ENCODE results near the gene CREBRF. TPM values are rescaled to one million over a fixed set of nuclear protein-coding genes. Genes with fewer than 3 reads are reported as not detected.

The CREBRF gene
- total and polyA plus RNA-seq, 2 donors from 2014 or later = 6.1 to 49.7 TPM

DNA sequence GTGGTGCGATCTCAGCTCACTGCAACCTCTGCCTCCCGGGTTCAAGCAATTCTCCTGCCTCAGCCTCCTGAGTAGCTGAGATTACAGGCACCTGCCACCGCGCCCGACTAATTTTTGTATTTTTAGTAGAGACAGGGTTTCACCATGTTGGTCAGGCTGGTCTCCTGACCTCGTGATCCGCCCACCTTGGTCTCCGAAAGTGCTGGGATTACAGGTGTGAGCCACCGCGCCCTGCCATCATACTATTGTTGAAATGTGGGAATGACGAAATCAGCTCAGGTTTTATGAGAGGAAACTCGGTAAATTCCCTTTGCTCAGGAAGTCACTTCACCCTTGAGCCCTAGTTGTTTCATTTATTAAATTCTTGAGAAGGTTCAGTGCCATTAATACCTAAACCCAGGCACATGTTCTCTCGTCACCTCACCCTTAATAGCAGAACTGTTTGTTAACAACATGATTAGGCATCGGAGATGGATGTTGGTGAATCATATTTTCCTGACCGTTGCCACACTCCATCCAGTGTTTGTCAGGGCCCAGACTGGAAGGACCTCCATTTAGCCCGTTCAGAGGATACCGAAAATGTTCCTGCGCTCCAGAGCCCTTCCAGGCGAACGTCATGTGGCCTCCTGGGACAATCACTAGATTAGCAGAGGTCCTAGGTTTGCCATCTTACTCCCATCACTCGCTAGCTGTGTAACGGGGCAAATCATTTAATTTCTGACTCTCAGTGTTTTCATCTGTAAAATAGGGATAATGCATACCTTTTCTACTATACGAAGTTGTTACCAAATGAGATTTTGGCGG is 20.0 kb upstream of the CREBRF start:
- peaks cover 0 to 3% (median 0%) of the 10 kb centered on the region in 3 donors for H3K9me3 ChIP-seq (ENCODE audit: control insufficient read depth in 2 of 3, insufficient read depth in 1 of 3, low read length in 3 of 3)
- H3K27me3 ChIP-seq (ENCODE audit: control insufficient read depth, insufficient read depth, low read length) = no peaks in the 10 kb centered on the region
- H3K4me3 ChIP-seq (ENCODE audit: low read length in 3 of 3) = no peak overlapping the region
- FAIRE-seq (no peak), DNase-seq (peak in 1 of 5 donors; percentile 81)
- H3K36me3 ChIP-seq (ENCODE audit: control insufficient read depth in 2 of 3, insufficient read depth in 3 of 3, low read length in 3 of 3) = peaks cover 0 to 2% (median 0%) of the 10 kb centered on the region in 3 donors
- intact Hi-C loops (cut with DNase I) = no loop called here
- TF ChIP-seq, protein P1, sequence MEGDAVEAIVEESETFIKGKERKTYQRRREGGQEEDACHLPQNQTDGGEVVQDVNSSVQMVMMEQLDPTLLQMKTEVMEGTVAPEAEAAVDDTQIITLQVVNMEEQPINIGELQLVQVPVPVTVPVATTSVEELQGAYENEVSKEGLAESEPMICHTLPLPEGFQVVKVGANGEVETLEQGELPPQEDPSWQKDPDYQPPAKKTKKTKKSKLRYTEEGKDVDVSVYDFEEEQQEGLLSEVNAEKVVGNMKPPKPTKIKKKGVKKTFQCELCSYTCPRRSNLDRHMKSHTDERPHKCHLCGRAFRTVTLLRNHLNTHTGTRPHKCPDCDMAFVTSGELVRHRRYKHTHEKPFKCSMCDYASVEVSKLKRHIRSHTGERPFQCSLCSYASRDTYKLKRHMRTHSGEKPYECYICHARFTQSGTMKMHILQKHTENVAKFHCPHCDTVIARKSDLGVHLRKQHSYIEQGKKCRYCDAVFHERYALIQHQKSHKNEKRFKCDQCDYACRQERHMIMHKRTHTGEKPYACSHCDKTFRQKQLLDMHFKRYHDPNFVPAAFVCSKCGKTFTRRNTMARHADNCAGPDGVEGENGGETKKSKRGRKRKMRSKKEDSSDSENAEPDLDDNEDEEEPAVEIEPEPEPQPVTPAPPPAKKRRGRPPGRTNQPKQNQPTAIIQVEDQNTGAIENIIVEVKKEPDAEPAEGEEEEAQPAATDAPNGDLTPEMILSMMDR (IDR thresholded peaks at IDR 0.05; ENCODE audit: borderline replicate concordance, extremely low read depth, insufficient read depth) = no peak
- peak overlapping the region in 1 of 3 donors; percentile 70 for H3K9ac ChIP-seq (ENCODE audit: low read length in 3 of 3)
- H3K4me1 ChIP-seq (ENCODE audit: control insufficient read depth in 2 of 3, insufficient read depth in 2 of 3, low read depth in 1 of 3, low read length in 3 of 3) = peaks cover 0 to 22% (median 13%) of the 10 kb centered on the region in 3 donors
- H3K27ac ChIP-seq (ENCODE audit: low read depth in 2 of 2, low read length in 2 of 2) = peak overlapping the region; percentile 92 to 96

DNA sequence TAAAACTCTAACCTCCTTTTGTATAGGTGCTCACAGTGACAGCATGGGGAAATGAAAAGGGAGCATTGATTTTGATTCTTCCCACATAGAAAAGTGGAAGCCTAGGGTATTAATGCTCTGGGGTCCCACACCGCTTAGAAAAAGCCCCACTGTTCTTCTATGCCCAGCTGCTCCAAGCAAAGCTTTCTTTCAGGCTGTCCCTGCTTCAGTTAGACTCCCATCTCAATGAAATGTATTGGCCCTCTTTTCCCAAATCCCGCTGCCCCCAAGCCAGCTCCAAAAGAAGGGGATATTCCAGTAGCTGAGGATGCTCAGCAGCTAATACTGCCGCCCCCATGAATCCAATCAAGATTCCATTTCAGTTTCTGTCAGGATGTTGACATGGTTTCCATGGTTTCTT is 17.0 kb upstream of the CREBRF start:
- H3K4me1 ChIP-seq (ENCODE audit: control insufficient read depth in 2 of 3, insufficient read depth in 2 of 3, low read depth in 1 of 3, low read length in 3 of 3) = peaks cover 0 to 22% (median 13%) of the 10 kb centered on the region in 3 donors
- H3K9ac ChIP-seq (ENCODE audit: low read length in 3 of 3) = no peak overlapping the region
- intact Hi-C loops (cut with DNase I) = no loop called here
- peak overlapping the region; percentile 30 to 78 for H3K27ac ChIP-seq (ENCODE audit: low read depth in 2 of 2, low read length in 2 of 2)
- peaks cover 0 to 3% (median 0%) of the 10 kb centered on the region in 3 donors for H3K9me3 ChIP-seq (ENCODE audit: control insufficient read depth in 2 of 3, insufficient read depth in 1 of 3, low read length in 3 of 3)
- no peaks in the 10 kb centered on the region for H3K27me3 ChIP-seq (ENCODE audit: control insufficient read depth, insufficient read depth, low read length)
- TF ChIP-seq, protein P1 (IDR thresholded peaks at IDR 0.05; ENCODE audit: borderline replicate concordance, extremely low read depth, insufficient read depth) = no peak
- H3K36me3 ChIP-seq (ENCODE audit: control insufficient read depth in 2 of 3, insufficient read depth in 3 of 3, low read length in 3 of 3) = peaks cover 0 to 2% (median 0%) of the 10 kb centered on the region in 3 donors
- no peak overlapping the region for H3K4me3 ChIP-seq (ENCODE audit: low read length in 3 of 3)
- no peak for DNase-seq
- no peak for FAIRE-seq

DNA sequence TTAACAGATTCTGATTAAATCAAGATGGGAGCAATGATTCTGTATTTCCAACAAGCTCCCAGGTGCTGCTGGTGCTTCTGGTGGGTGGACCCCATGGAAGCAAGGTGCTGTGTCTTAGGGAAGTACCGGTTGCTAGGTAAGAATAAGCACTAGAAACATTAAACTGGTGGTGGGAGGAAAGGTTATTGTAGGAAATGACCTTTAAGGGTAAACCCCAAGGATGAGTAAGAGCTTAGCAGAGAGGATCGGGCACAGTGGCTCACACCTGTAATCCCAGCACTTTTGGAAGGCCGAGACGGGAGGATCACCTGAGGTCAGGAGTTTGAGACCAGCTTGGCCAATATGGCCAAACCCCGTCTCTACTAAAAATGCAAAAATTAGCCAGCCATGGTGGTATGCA is 16.2 kb upstream of the CREBRF start:
- intact Hi-C loops (cut with DNase I) = no loop called here
- Histone ChIP-seq H3K4me1 (ENCODE audit: control insufficient read depth in 2 of 3, insufficient read depth in 2 of 3, low read depth in 1 of 3, low read length in 3 of 3) (peaks cover 0 to 16% (median 10%) of the 10 kb centered on the region in 3 donors), H3K36me3 (ENCODE audit: control insufficient read depth in 2 of 3, insufficient read depth in 3 of 3, low read length in 3 of 3) (no peaks in the 10 kb centered on the region), H3K4me3 (ENCODE audit: low read length in 3 of 3) (no peak overlapping the region), H3K9ac (ENCODE audit: low read length in 3 of 3) (no peak overlapping the region), H3K9me3 (ENCODE audit: control insufficient read depth in 2 of 3, insufficient read depth in 1 of 3, low read length in 3 of 3) (peaks cover 0 to 3% (median 0%) of the 10 kb centered on the region in 3 donors), H3K27ac (ENCODE audit: low read depth in 2 of 2, low read length in 2 of 2) (peak overlapping the region; percentile 4 to 78), H3K27me3 (ENCODE audit: control insufficient read depth, insufficient read depth, low read length) (no peaks in the 10 kb centered on the region)
- TF ChIP-seq, protein P1 (IDR thresholded peaks at IDR 0.05; ENCODE audit: borderline replicate concordance, extremely low read depth, insufficient read depth) = no peak
- DNase-seq = no peak
- FAIRE-seq = no peak
